ENCODE results near the gene LACTB. TPM values are rescaled to one million over a fixed set of nuclear protein-coding genes. Genes with fewer than 3 reads are reported as not detected.

Gene LACTB, protein sequence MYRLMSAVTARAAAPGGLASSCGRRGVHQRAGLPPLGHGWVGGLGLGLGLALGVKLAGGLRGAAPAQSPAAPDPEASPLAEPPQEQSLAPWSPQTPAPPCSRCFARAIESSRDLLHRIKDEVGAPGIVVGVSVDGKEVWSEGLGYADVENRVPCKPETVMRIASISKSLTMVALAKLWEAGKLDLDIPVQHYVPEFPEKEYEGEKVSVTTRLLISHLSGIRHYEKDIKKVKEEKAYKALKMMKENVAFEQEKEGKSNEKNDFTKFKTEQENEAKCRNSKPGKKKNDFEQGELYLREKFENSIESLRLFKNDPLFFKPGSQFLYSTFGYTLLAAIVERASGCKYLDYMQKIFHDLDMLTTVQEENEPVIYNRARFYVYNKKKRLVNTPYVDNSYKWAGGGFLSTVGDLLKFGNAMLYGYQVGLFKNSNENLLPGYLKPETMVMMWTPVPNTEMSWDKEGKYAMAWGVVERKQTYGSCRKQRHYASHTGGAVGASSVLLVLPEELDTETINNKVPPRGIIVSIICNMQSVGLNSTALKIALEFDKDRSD
- total RNA-seq: 17.2 and 22.1 TPM in 2 replicates

DNA sequence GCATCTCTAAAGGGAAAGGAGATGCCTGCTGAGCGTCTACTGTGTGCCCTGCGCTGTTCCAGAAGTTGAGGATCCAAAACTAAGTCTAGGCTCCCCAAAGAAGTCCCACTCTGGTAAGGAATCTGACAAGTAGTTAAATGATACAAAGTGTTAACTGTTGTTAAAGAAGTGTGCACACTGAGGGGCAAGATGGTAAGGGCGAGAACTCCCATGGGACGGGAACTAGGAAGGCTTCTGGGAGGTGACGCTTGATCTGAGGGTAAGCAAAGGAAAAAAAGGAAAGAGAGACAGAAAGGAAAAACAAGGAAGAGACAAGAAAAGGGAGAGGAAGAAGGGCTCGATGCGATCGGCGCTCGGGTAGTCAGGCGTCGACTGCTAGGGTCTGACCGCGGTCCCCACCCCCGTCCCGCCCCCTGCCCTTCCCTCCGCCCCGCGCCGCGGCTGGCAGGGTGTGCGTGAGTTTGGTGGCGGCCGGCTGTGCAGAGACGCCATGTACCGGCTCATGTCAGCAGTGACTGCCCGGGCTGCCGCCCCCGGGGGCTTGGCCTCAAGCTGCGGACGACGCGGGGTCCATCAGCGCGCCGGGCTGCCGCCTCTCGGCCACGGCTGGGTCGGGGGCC is at the start of gene LACTB:
TSS of gene LACTB (plus strand) at position 480 of the 620 bp plus-strand sequence. CDS start at position 491, 11 bp downstream.

DNA sequence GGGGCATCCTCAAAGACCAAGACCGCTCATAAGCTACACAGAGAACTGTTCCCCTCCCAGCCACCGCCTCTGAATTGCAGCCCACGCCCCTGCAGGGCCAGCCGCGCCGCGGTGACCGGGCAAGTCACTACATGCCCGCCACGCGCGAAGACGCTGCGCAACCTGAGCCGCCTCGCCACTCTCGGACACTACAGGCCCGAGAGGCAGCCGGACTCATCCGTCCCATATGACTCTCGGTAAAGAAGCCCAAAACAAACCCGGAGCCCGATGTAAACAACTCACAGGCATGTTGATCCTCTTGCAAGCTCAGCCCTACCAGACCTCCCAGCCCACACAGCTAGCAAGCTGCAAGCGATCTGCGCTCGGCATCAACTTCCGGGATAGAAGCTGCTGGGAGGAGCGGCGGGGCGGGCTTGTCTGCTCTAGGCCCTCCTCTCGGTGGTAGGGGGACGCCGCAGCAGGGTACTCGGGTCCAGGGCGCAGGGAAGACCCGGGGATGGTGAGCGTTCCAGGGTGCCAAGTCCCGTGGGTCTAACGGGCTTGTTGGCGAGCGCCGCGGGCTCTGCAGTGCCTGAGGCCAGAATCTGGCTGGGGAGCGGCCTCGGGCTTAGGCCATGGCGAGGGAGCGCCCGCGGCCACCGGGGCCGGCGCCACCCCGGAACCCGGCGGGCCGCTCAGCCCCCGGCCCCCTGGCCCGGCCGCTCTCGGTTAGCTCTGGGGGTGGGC is 35.6 kb downstream of the LACTB start, which contains the start of gene RPS27L:
TSS of gene RPS27L (minus strand) at position 360 of the 726 bp plus-strand sequence. CDS start at position 288, 72 bp downstream.

DNA sequence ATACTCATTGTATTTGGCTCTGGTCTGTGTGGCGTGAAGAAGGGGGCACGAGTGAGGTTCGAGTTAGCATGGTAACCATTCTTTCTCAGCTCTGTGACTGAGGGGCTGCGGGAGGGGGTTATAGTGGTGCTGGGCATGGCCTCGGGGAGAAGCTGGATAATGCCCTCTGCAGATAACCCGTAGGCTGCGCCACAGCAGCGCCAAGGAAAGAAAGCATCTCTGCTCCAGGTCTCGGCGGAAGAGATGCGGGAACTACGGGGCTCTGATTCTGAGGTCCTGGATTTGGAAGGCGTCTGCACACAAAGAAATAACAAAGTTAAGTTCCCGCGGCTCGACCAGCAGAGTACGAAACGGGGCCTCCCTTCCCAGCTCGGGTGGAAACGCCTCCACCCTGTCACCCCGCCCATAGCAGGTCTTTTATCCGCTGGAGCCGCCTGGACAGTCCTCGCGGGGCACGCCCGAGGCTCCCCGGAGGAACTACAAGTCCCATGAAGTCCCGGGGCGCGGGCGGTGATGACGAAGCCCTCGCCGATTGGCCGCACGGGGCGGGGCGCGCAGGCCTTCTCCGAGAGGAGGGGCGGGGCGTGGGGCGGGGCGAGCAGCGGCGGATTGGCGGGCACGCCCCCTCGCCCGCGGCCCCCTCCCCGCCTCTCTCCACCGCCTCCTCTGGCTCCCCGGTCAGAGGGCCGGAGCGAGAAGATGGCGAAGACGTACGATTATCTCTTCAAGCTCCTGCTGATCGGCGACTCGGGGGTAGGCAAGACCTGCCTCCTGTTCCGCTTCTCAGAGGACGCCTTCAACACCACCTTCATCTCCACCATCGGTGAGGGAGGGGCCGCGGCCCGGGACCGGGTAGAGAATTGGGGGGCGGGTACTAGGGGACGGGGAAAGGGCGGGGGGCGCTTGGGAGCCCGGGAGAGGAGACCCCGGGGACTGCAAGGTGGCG is 67.5 kb downstream of the LACTB start, which contains the start of gene RAB8B:
TSS of gene RAB8B (plus strand) at position 681 of the 946 bp plus-strand sequence. CDS start at position 700, 19 bp downstream.

Other genes starting within 250 kb of the LACTB start
- 659 and 760 TPM in 2 replicates for gene TPM1, start 79.1 kb upstream of the LACTB start, total RNA-seq
- 49.8 and 65.0 TPM in 2 replicates for gene RPS27L, start 35.6 kb downstream of the LACTB start, total RNA-seq
- gene RAB8B, start 67.7 kb downstream of the LACTB start, total RNA-seq: 60.4 and 61.8 TPM in 2 replicates
- 27.7 and 28.2 TPM in 2 replicates for gene APH1B, start 155.7 kb downstream of the LACTB start, total RNA-seq

All from hair follicle dermal papilla cell (primary cell).